ENCODE data around the gene GP1BA.
"Not testable (repeated sequence)": the region's sequence is repeated elsewhere in the genome, so short reads cannot be mapped to it uniquely, and the experiment has no call there.

Gene GP1BA

DNA sequence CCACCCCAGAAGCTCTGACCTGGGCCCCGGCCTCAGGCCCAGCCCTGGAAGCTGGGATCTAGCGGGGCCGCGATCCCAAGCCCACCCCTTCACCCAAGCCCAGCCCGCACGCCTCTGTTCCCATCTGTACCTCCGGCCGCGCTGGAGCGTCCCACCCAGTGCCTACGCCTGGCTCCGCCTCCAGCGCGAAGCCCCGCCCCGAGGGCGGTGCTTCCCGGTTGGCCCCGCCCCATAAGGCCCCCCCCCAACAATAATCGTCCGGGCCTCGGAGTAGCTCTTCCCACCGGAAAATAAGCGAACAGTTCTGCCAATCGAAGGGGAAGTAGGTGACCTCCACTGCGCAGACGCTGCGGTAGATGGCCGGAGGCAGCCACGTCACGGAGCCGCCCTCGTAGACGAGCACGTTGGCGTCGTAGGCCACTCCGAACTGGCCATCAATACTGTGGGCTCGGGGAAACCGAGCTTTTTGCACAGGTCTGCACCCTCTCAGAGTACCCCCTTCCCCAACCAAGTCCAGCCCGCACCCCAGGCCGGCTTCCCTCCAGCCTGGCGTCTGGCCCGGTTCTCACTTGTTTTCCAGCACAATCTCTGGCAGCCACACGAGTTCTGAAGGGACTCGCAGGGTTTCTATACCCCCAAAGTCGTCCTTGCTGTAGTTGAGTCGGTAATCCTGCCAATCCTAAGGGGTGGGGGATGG, 30.3 kb upstream of the GP1BA start:
- peak; percentile 50 for DNase-seq (ENCODE audit: low spot score)

DNA sequence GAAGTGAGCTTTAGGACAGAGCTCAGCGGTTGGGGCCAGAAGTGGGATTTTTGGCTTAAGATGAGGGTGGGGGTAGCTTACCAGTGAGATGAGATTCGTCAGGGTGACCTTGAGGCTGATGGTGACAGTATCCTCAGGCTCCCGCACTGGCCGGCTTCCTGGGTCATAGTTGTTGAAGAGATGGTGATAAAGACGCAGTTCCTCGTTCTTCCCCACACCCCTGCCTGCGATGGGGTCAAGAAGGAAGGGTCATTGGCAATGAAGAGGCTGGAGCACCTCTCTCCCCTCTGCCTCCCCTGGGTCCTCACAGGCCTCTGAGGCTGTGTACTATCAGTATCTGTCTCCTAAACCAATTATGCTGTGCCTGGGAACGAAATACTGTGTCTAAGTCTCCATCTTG, 29.5 kb upstream of the GP1BA start:
- DNase-seq (ENCODE audit: low spot score): peak; percentile 49

DNA sequence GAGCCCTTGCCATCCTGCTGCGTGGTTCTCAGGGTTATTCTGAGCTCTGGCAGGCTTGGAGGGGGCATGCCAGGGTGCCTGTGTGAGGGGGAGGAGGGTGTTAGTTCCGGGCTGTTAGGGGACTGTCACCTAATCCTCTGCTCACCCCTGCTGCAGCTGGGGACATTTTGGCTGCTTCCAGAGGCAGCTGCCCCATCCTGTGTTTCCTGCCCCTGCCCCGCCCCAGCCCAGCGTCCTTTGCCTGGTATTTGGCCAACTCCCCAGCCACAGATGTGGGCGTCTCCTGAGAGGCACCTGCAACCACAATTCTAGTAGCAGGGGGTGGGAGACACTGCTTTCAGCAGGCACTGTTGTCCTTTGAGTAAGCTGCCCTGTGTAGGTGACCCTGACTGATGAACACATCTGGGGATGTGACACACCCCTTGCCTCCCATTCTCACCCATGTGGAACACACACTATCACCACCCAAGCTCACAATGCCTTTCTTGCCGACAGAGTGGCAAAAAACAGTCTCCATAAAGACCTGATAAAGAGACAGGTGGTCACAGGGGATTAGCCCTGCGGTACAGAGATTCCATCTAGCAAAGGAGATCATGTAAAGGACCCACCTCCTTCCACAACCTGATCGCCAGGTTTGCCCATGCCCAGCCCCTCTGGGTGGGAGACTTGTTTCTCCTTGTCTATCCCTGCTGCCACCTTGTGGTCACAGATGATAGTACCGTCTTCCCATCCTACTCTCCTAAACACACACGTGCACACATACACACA, 28.8 kb upstream of the GP1BA start, which contains the start of gene CHRNE:
CHRNE (minus strand) TSS at position 48 of the 768 bp plus-strand sequence; CDS start at position 13, 35 bp downstream.
- DNase-seq (ENCODE audit: low spot score): peak; percentile 84

DNA sequence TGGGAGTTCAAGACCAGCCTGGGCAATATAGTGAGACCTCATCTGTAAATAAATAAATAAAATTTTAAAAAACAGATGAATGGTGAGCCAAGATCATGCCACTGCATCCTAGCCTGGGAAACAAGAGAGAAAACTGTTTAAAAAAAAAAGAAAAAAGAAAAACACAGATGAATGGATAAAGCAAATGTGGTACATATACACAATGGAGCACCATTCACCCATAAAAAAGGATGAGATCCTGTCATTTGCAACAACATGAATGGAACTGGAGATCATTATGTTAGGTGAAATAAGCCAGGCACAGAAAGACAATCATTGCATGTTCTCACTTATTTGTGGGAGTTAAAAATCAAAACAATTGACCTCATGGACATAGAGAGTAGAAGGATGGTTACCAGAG, 25.4 kb upstream of the GP1BA start:
- not testable (repeated sequence) for DNase-seq (ENCODE audit: low spot score)

DNA sequence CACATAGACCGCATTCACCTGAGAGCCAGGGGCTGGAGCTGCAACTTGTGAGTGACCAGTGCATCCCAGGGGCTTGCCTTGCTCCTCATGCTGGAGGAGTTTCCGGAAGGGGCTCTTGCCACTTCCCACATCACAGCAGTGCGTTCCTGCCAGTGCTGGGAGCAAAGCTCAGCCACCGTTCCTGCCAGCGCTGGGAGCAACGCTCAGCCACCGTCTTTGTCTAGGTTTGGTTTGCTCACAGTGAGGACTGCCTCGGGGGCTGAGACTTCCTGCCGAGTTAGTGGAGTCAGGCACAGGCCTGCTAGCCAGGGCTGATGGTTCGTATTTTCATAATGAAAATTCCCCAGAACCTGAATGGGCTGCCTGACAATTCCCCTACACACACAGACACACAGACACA, 23.8 kb upstream of the GP1BA start:
- peak; percentile 78 for DNase-seq (ENCODE audit: low spot score)

DNA sequence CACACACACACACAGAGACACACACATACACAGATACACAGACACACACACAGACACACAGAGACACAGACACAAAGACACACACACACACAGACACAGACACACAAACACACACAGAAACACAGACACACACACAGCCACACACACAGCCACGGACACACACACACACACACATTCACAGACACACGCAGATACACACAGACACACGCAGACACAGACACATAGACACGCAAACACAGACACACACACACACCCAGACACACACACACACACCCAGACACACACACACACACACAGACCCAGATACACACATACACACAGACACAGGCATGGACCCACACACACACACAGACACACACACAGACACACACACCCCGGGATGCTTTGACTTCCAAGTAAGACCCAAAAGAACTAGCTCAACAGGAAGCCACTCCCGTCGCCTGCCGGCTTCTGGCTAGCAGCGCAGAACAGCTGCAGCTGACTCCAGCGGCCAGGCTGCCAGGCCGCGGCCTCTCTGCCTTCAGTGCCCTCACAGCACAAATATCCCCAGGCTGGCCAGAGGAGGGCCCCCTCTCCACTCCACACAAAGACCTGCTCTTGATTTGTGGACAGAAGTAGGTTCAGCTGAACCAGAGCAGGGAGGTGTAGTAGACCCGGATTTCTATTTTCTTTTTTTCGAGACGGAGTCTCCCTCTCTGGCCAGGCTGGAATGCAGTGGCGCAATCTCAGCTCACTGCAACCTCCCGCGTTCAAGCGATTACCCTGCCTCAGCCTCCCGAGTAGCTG, 23.2 kb upstream of the GP1BA start:
- DNase-seq (ENCODE audit: low spot score): peak; percentile 95

DNA sequence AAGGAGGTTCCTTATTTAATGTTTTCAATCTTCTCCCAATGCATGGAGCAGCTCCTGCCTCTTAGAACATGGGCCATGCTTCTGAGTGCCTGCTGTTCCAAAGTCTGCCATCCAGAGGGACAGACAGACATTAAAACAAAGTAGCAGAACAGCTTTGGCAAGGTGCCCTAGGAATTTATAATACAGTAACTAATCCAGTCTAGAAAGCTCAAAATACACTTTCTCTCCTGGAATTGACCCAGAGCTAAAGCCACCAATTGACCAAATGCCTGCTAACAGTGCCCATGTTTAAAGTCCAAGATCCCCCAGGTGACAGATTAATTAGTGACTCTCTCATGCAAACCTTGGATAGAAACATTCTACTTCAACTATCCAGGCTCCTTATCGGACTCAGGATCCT, 18.1 kb upstream of the GP1BA start:
- DNase-seq (ENCODE audit: low spot score): no peak

DNA sequence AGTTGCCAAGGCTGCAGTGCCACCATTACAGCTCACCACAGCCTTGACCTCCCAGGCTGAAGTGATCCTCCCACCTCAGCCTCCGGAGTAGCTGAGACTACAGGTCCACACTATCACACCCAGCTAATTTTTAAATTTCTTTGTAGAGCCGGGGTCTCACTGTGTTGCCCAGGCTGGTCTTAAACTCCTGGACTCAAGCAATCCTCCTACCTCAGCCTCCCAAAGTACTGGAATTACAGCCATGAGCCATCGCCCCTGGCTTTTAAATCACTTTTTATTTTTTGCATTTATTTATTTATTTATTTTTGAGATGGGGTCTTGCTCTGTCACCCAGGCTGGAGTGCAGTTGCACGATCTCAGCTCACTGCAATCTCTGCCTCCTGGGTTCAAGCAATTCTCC, 17.5 kb upstream of the GP1BA start:
- DNase-seq (ENCODE audit: low spot score): not testable (repeated sequence)

DNA sequence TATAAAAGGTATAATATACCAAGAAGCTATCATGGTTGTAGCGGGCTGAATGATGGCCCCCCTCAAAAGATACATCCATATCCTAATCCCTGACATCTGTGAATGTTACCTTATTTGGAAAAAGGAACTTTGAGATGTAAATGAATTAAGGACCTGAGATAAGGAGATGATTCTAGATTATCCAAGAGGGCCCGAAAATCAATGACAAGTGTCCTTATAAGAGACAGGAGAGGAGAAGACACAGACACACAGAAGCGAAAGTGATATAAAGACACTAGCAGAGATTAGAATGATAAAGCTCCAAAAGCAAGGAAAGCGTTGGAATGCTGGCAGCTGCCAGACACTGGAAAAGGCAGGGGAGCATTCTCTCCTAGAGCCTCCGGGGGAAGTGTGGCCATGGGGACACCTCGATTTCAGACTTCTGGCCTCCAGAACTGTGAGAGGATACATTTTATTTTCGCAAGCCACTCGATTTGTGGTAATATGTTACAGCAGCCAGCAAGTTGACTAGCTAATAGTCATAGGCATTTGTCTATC, 12.5 kb upstream of the GP1BA start:
- peak; percentile 41 for DNase-seq (ENCODE audit: low spot score)

DNA sequence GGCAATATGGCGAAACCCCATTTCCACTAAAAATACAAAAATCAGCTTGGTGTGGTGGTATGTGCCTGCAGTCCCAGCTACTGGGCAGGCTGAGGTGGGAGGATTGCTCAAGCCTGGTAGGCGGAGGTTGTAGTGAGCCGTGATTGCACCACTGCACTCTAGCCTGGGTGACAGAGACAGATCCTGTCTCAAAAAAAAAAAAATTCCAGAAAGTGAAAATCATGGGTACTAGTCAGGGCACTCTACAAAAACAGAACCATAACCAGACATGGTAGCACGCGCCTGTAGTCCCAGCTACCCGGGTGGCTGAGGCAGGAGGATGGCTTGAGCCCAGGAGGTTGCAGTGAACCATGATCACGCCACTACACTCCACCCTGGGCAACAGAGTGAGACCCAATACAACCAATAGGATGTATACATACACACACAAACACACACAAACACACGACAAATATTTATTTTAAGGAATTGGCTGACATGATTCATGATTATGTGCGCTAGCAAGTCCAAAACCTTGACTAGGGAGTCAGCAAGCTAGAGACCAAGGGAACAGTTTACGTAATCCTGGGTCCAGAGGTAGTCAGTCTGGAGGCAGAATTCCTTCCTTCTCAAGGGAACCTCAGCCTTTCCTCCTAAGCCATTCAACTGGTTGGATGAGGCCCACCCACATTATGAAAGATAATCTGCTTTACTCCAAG, 11.6 kb upstream of the GP1BA start:
- DNase-seq (ENCODE audit: low spot score): no peak

DNA sequence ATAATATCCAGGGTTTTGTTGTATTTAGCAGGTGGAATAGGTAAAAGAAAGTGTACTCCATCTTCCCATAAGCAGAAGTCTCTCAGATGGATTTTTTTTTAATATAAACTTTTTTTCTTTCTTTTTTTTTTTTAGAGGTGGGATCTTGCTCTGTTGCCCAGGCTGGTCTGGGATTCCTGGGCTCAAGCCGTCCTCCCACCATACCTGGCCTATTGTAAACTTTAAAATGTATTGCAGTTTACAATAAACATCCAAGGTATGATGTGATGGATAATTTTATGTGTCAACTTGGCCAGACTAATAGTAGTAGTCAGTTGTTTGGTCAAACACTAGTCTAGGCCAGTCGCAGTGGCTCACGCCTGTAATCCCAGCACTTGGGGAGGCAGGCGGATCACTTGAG, 10.8 kb upstream of the GP1BA start:
- DNase-seq (ENCODE audit: low spot score): no peak

DNA sequence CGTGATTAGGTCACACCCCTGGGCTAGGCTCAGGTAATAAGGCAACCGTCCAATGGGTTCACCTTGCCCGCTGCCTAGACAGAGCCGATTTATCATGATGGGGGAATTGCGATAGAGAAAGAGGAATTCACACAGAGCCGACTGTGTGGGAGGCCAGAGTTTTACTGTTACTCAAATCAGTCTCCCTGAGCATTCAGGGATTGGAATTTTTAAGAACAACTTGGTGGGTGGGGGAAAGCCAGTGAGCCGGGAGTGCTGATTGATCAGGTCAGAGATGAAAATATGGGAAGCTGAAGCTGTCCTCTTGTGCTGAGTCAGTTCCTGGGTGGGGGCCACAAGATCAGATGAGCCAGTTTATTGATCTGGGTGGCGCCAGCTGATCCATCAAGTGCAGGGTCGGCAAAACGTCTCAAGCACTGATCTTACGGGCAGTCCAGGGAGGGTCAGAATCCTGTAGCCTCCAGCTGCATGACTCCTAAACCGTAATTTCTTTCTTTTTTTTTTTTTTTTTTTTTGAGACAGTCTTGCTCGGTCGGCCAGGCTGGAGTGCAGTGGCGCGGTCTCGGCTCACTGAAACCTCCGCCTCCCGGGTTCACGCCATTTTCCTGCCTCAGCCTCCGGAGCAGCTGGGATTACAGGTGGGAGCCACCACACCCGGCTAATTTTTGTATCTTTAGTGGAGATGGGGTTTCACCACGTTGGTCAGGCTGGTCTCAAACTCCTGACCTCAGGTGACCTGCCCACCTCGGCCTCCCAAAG, 5.3 kb upstream of the GP1BA start:
- not testable (repeated sequence) for DNase-seq (ENCODE audit: low spot score)

DNA sequence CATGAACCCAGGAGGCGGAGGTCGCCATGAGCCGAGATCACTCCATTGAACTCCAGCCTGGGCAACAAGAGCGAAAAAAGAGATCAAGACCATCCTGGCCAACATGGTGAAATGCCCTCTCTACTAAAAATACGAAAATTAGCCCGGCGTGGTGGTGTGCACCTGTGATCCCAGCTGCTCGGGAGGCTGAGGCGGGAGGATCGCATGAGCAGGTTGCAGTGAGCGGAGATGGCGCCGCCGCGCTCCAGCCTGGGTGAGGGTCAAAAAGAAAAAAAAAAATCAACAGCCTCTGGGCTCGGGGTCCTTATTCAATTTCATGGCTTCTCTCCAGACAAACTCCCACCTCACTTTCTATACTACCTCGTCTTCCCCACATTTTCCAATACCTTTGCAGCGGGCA, 3.2 kb upstream of the GP1BA start:
- DNase-seq (ENCODE audit: low spot score): no peak

DNA sequence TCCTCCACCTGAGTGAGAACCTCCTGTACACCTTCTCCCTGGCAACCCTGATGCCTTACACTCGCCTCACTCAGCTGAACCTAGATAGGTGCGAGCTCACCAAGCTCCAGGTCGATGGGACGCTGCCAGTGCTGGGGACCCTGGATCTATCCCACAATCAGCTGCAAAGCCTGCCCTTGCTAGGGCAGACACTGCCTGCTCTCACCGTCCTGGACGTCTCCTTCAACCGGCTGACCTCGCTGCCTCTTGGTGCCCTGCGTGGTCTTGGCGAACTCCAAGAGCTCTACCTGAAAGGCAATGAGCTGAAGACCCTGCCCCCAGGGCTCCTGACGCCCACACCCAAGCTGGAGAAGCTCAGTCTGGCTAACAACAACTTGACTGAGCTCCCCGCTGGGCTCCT, 679 bp downstream of the GP1BA start:
- peak; percentile 46 for DNase-seq (ENCODE audit: low spot score)

DNA sequence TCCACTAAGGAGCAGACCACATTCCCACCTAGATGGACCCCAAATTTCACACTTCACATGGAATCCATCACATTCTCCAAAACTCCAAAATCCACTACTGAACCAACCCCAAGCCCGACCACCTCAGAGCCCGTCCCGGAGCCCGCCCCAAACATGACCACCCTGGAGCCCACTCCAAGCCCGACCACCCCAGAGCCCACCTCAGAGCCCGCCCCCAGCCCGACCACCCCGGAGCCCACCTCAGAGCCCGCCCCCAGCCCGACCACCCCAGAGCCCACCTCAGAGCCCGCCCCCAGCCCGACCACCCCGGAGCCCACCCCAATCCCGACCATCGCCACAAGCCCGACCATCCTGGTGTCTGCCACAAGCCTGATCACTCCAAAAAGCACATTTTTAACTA, 1.6 kb downstream of the GP1BA start:
- DNase-seq (ENCODE audit: low spot score): no peak

DNA sequence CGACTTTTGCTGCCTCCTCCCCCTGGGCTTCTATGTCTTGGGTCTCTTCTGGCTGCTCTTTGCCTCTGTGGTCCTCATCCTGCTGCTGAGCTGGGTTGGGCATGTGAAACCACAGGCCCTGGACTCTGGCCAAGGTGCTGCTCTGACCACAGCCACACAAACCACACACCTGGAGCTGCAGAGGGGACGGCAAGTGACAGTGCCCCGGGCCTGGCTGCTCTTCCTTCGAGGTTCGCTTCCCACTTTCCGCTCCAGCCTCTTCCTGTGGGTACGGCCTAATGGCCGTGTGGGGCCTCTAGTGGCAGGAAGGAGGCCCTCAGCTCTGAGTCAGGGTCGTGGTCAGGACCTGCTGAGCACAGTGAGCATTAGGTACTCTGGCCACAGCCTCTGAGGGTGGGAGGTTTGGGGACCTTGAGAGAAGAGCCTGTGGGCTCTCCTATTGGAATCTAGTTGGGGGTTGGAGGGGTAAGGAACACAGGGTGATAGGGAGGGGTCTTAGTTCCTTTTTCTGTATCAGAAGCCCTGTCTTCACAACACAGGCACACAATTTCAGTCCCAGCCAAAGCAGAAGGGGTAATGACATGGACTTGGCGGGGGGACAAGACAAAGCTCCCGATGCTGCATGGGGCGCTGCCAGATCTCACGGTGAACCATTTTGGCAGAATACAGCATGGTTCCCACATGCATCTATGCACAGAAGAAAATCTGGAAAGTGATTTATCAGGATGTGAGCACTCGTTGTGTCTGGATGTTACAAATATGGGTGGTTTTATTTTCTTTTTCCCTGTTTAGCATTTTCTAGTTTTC, 2.3 kb downstream of the GP1BA start:
- peak; percentile 56 for DNase-seq (ENCODE audit: low spot score)

DNA sequence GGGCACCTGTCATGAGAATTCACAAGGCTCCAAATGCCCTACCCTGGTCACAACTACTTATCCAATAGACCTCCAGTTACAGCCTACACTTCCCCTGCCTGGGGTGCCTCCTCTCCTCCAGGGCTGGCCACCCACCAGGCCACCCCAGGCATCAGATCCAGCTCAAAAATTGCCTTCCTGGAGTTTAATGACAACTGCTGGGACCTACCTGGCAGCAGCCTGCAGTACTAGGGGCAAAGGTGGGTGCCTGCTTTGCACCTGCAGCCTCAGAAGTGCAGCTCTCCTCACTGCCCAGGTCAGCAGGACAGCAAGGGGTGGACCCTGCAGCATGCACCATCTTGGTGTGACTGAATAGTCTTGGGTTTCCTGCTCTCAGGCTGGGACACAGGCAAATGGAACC, 3.6 kb downstream of the GP1BA start:
- no peak for DNase-seq (ENCODE audit: low spot score)

DNA sequence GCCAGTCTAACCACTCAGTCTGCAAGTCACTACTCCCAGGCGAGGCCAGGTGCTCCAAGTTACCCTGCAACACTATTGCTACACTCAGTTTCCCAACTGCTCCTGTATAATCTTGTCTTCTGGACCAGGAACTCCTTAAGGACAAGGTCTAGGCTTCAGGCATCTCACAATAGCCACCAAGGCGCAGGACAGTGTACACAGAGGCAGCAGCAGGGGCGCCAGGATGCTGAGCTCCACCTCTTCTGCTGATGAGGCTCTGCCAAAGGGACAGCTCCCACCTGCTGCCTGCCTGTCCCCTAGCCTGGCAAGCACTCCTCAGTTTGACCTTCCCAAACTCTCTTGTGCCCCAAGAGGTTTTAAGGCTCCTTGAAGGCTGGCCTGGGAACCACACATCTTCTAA, 4.4 kb downstream of the GP1BA start:
- no peak for DNase-seq (ENCODE audit: low spot score)

DNA sequence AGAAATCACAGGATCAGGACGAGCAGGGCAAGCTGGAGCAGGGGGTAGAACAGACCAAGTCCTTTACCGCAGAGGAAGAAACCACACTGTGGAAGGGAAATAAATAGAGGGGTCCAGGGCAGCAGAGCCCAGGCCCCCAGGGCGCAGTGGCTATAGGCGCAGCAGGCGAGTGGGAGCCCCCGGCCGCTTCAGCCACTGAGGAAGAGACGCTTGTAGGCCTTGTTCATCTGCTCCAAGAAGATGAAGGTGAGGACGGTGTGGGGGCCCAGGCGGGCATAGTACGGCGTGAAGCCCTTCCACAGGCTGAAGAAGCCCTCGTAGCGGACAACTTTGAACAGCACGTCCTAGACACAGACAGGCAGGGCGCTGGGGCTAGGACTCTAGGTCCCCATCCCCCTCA, 5.5 kb downstream of the GP1BA start:
- DNase-seq (ENCODE audit: low spot score): no peak

DNA sequence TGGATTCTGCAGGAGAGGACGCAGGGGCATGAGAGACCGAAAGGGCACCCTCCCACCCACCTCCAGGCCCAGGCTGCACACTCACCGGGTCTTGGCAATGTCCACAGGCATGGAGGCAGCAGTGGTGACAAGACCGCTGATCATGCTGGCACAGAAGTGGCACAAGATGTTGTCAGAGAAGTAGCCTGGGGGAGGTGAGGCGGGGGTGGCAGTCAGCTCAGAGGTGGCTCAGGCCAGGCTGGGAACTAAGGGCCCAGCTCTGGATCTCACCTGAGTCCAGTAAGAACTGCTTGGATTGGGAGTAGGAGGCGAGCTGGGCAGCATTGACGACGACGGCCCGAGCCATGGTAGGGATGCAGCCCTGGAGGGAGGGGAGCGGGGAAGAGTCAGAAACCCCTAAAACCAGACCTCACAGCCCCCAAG, 6.0 kb downstream of the GP1BA start:
- peak; percentile 48 for DNase-seq (ENCODE audit: low spot score)

Data from ecto neural progenitor cell (in vitro differentiated cells).